GM12878 (cell line): ENCODE measurements around the gene ABCB9. TPM values are rescaled to one million over a fixed set of nuclear protein-coding genes. Genes with fewer than 3 reads are reported as not detected.

Experiments
- ATAC-seq: fragments of 200-7000 bp; cut with Tn5 transposase; 3 replicates; pipeline ENCODE4 v1.9.1; 2020; ENCODE audit warnings: mild to moderate bottlenecking, moderate library complexity
- BruUV-seq: library from RNA; stranded (reverse); fragments of 400-500 nt; replicated peaks from 2 replicates; lab custom pipeline; 2021; lab: Mats Ljungman, UMichigan
- CTCF ChIA-PET: fragments of 300-600 bp; sonication (Branson Sonifier 250); formaldehyde crosslinking; extraction: SDS; loops from one replicate; lab custom pipeline; 2021; ENCODE audit warnings: inconsistent platforms; lab: Yijun Ruan, JAX
- POLR2A ChIA-PET: fragments of 350-600 bp; formaldehyde crosslinking; extraction: SDS; loops from one replicate; lab custom pipeline; 2021; ENCODE audit warnings: inconsistent platforms; lab: Charles Lee
- RAD21 ChIA-PET: fragments of 300-600 bp; sonication (Branson Sonifier 250); formaldehyde crosslinking; loops from one replicate; lab custom pipeline; 2023; ENCODE audit warnings: antibody characterized with exemption; ENCODE audit not compliant: unreplicated experiment; lab: Charles Lee
- SMC1A ChIA-PET: fragments of 300-600 bp; sonication (Branson Sonifier 250); formaldehyde crosslinking; loops from one replicate; lab custom pipeline; 2023; ENCODE audit not compliant: unreplicated experiment, uncharacterized antibody; lab: Charles Lee
- DNase-seq: peaks from one replicate; pipeline ENCODE4 v3.0.0-alpha.2; 2011; ENCODE audit warnings: low read depth, low spot score
- FAIRE-seq: peaks from 3 replicates; lab custom pipeline; 2011; peaks lifted over from hg19 to GRCh38; lab: Jason Lieb, UNC
- H2AFZ ChIP-seq: 2 replicates; pipeline ENCODE4 v1.6.0; 2011; ENCODE audit warnings: low read depth, low read length, control low read depth; ENCODE audit not compliant: control insufficient read depth
- H3K27ac ChIP-seq: 2 replicates; pipeline ENCODE4 v1.5.1; 2011; ENCODE audit warnings: control low read depth; ENCODE audit not compliant: control insufficient read depth, insufficient read depth
- H3K27me3 ChIP-seq, 2 experiments: replicated peaks in 1 of 2; 2 replicates each; pipeline versions ENCODE4 v1.6.0 to v1.6.1; 2011; ENCODE audit warnings: low read length in 1 of 2; ENCODE audit not compliant: control insufficient read depth in 2 of 2, insufficient read depth in 2 of 2
- H3K36me3 ChIP-seq, 2 experiments: 2 replicates each; pipeline ENCODE4 v1.5.1; 2011; ENCODE audit warnings: low read length in 1 of 2; ENCODE audit not compliant: control insufficient read depth in 2 of 2, insufficient read depth in 2 of 2
- H3K4me1 ChIP-seq: 2 replicates; pipeline ENCODE4 v1.6.1; 2011; ENCODE audit warnings: mild to moderate bottlenecking, low read length, moderate library complexity, mixed read lengths; ENCODE audit not compliant: control insufficient read depth, insufficient read depth
- H3K4me2 ChIP-seq: 2 replicates; pipeline ENCODE4 v1.6.0; 2011; ENCODE audit warnings: control low read depth; ENCODE audit not compliant: control insufficient read depth, insufficient read depth
- H3K4me3 ChIP-seq: fragments of 200-600 bp; sonication (generic); 2 replicates; pipeline ENCODE4 v1.5.1; 2016
- H3K79me2 ChIP-seq: 2 replicates; pipeline ENCODE4 v1.6.0; 2011; ENCODE audit warnings: low read length; ENCODE audit not compliant: control insufficient read depth, insufficient read depth
- H3K9ac ChIP-seq: 2 replicates; pipeline ENCODE4 v1.8.0; 2011; ENCODE audit warnings: low read length, control low read depth, mixed read lengths; ENCODE audit not compliant: control insufficient read depth, insufficient read depth
- H3K9me3 ChIP-seq: replicated peaks from 3 replicates; pipeline ENCODE4 v1.5.1; 2011; ENCODE audit warnings: mild to moderate bottlenecking, low read length; ENCODE audit not compliant: control insufficient read depth, insufficient read depth
- H4K20me1 ChIP-seq: 2 replicates; pipeline ENCODE4 v1.6.0; 2011; ENCODE audit not compliant: control insufficient read depth, insufficient read depth
- CREM ChIP-seq: IDR thresholded peaks from 2 replicates; pipeline ENCODE4 v1.6.1; 2014; ENCODE audit warnings: antibody characterized with exemption, low read depth
- IKZF2 ChIP-seq, 2 experiments: fragments of 450-650 bp; IDR thresholded peaks; 2 replicates each; pipeline ENCODE4 v1.6.1; 2017; ENCODE audit warnings: mild to moderate bottlenecking in 2 of 2, moderate library complexity in 2 of 2
- MEF2B ChIP-seq: fragments of 450-650 bp; IDR thresholded peaks from 2 replicates; pipeline ENCODE4 v1.6.1; 2018; ENCODE audit warnings: mild to moderate bottlenecking, moderate library complexity; ENCODE audit not compliant: partially characterized antibody, poor library complexity, severe bottlenecking
- MYB ChIP-seq: fragments of 150-350 bp; IDR thresholded peaks from 2 replicates; pipeline ENCODE4 v1.6.1; 2014; ENCODE audit warnings: mild to moderate bottlenecking, low read depth, low read length, borderline replicate concordance
- NBN ChIP-seq: fragments of 450-650 bp; IDR thresholded peaks from 2 replicates; pipeline ENCODE4 v1.6.1; 2016
- PAX8 ChIP-seq: fragments of 450-650 bp; IDR thresholded peaks from 2 replicates; pipeline ENCODE4 v1.6.1; 2017; ENCODE audit warnings: mild to moderate bottlenecking, moderate library complexity
- SMAD5 ChIP-seq: IDR thresholded peaks from 2 replicates; pipeline ENCODE4 v1.6.1; 2016; ENCODE audit warnings: antibody characterized with exemption, low read depth
- YY1 ChIP-seq: IDR thresholded peaks from 2 replicates; pipeline ENCODE4 v1.6.1; 2011; ENCODE audit warnings: low read depth, mild to moderate bottlenecking, low read length
- ZBTB33 ChIP-seq: fragments of 450-650 bp; IDR thresholded peaks from 2 replicates; pipeline ENCODE4 v1.6.1; 2017; ENCODE audit warnings: mild to moderate bottlenecking
- ZNF207 ChIP-seq: fragments of 450-650 bp; IDR thresholded peaks from 2 replicates; pipeline ENCODE4 v1.6.1; 2014; ENCODE audit warnings: antibody characterized with exemption, mild to moderate bottlenecking, borderline replicate concordance
- WGBS: methylation state at CpG from one replicate; pipeline ENCODE4 v1.1.6; 2016; ENCODE audit warnings: low lambda C conversion rate; ENCODE audit not compliant: insufficient replicate concordance, insufficient coverage; ENCODE audit errors: missing lambda C conversion rate; 5-methylcytosine and 5-hydroxymethylcytosine counted together
- in situ Hi-C: fragments of 300-500 bp; cut with MboI; formaldehyde crosslinking; loops from 9 replicates; pipeline ENCODE4 v1.14.3; 2018; ENCODE audit warnings: mixed read lengths
- intact Hi-C: fragments of 100-400 bp; cut with micrococcal nuclease; formaldehyde crosslinking; loops from one replicate; pipeline ENCODE4 v1.14.2; 2022; ENCODE audit not compliant: unreplicated experiment
- polyA plus RNA-seq, 11 experiments: library from polyadenylated mRNA; depleted of rRNA in 4 of 11; unstranded in 6 of 11; stranded (reverse) in 5 of 11; fragments of >200 nt; fragmentation: Nextera tagmentation in 4 of 11; fragmentation: Illumina TruSeq in 1 of 11; extraction: Ambion mirVana in 4 of 11; extraction: Trizol in 1 of 11; gene quantifications; 1 replicate in 1 of 11; 2 replicates in 10 of 11; pipeline versions ENCODE4 v1.2.1 to v1.2.3, GENCODE V29; 2011 to 2016; ENCODE audit warnings: inconsistent platforms in 2 of 11, missing spikeins in 2 of 11, low read depth in 1 of 11
- total RNA-seq, 4 experiments: library from RNA; depleted of rRNA in 3 of 4; stranded (reverse); fragments of >200 nt in 3 of 4; fragmentation: Illumina TruSeq in 1 of 4; extraction: Trizol in 1 of 4; gene quantifications; 2 replicates each; pipeline versions ENCODE4 v1.2.1 to v1.2.3, GENCODE V29; 2013 to 2021
- TF ChIP-seq, protein P1 (sequence below): IDR thresholded peaks from 2 replicates; pipeline ENCODE4 v1.6.1; 2012; ENCODE audit warnings: low read depth, low read length, improper control_type of control experiment
- TF ChIP-seq, protein P2 (sequence below): fragments of 450-650 bp; IDR thresholded peaks from 2 replicates; pipeline ENCODE4 v1.6.1; 2018; ENCODE audit warnings: mild to moderate bottlenecking, low read depth, moderate library complexity; ENCODE audit not compliant: partially characterized antibody
- TF ChIP-seq, protein P3 (sequence below): fragments of 450-650 bp; IDR thresholded peaks from 2 replicates; pipeline ENCODE4 v1.6.1; 2017; ENCODE audit warnings: low read depth, mild to moderate bottlenecking, moderate library complexity
- TF ChIP-seq, protein P4 (sequence below): fragments of 450-650 bp; IDR thresholded peaks from 2 replicates; pipeline ENCODE4 v1.6.1; 2016; ENCODE audit warnings: mild to moderate bottlenecking
- TF ChIP-seq, protein P5 (sequence below): fragments of 450-650 bp; IDR thresholded peaks from 2 replicates; pipeline ENCODE4 v1.6.1; 2016; ENCODE audit warnings: mild to moderate bottlenecking

Gene ABCB9
- total and polyA plus RNA-seq, 10 of the 15 experiments (the other 5 are each of a cell fraction or from before 2014, with no cell fraction given), result 0.37 to 4.9 (median 3.1) TPM

GRCh38 chr12:122992386-122992785 lies 26.1 kb upstream of the ABCB9 start:
- intact Hi-C loops (no loop called here), in situ Hi-C loops (no loop called here)
- Histone ChIP-seq H2AFZ (no peak overlapping the region), H4K20me1 (no peaks in the 10 kb centered on the region), H3K27me3 (no peaks in the 10 kb centered on the region; a peak in 1 of 4 replicates), H3K4me1 (peaks cover 9% of the 10 kb centered on the region), H3K4me3 (no peak overlapping the region), H3K9me3 (no peaks in the 10 kb centered on the region), H3K9ac (no peak overlapping the region), H3K79me2 (no peaks in the 10 kb centered on the region), H3K4me2 (no peak overlapping the region), H3K36me3 (no peaks in the 10 kb centered on the region), H3K27ac (no peak overlapping the region)
- ATAC-seq (no peak), FAIRE-seq (no peak), DNase-seq (no peak)
- ChIA-PET SMC1A (interaction anchor here (1.4 kb wide), 1 partner anchor 103 kb away, joined by 5 read pairs; no protein-coding TSS in a partner anchor), POLR2A (no interaction called here), RAD21 (interaction anchor here (0.6 to 1.1 kb wide), 2 partner anchors 11 to 245 kb away, joined by 3 read pairs; no protein-coding TSS in a partner anchor), CTCF (interaction anchor here (2.7 kb wide), 1 partner anchor 245 kb away, joined by 11 read pairs; no protein-coding TSS in a partner anchor)
- WGBS, result 90% methylated on average over 15 of the region's 19 CpGs
- TF ChIP-seq, protein P1, sequence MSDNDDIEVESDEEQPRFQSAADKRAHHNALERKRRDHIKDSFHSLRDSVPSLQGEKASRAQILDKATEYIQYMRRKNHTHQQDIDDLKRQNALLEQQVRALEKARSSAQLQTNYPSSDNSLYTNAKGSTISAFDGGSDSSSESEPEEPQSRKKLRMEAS, result no peak
- no peak for TF ChIP-seq YY1
- TF ChIP-seq, protein P2, sequence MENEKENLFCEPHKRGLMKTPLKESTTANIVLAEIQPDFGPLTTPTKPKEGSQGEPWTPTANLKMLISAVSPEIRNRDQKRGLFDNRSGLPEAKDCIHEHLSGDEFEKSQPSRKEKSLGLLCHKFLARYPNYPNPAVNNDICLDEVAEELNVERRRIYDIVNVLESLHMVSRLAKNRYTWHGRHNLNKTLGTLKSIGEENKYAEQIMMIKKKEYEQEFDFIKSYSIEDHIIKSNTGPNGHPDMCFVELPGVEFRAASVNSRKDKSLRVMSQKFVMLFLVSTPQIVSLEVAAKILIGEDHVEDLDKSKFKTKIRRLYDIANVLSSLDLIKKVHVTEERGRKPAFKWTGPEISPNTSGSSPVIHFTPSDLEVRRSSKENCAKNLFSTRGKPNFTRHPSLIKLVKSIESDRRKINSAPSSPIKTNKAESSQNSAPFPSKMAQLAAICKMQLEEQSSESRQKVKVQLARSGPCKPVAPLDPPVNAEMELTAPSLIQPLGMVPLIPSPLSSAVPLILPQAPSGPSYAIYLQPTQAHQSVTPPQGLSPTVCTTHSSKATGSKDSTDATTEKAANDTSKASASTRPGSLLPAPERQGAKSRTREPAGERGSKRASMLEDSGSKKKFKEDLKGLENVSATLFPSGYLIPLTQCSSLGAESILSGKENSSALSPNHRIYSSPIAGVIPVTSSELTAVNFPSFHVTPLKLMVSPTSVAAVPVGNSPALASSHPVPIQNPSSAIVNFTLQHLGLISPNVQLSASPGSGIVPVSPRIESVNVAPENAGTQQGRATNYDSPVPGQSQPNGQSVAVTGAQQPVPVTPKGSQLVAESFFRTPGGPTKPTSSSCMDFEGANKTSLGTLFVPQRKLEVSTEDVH, result no peak
- TF ChIP-seq, protein P3, sequence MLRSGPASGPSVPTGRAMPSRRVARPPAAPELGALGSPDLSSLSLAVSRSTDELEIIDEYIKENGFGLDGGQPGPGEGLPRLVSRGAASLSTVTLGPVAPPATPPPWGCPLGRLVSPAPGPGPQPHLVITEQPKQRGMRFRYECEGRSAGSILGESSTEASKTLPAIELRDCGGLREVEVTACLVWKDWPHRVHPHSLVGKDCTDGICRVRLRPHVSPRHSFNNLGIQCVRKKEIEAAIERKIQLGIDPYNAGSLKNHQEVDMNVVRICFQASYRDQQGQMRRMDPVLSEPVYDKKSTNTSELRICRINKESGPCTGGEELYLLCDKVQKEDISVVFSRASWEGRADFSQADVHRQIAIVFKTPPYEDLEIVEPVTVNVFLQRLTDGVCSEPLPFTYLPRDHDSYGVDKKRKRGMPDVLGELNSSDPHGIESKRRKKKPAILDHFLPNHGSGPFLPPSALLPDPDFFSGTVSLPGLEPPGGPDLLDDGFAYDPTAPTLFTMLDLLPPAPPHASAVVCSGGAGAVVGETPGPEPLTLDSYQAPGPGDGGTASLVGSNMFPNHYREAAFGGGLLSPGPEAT, result no peak
- TF ChIP-seq, protein P4, sequence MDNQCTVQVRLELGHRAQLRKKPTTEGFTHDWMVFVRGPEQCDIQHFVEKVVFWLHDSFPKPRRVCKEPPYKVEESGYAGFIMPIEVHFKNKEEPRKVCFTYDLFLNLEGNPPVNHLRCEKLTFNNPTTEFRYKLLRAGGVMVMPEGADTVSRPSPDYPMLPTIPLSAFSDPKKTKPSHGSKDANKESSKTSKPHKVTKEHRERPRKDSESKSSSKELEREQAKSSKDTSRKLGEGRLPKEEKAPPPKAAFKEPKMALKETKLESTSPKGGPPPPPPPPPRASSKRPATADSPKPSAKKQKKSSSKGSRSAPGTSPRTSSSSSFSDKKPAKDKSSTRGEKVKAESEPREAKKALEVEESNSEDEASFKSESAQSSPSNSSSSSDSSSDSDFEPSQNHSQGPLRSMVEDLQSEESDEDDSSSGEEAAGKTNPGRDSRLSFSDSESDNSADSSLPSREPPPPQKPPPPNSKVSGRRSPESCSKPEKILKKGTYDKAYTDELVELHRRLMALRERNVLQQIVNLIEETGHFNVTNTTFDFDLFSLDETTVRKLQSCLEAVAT, result no peak
- TF ChIP-seq, protein P5, sequence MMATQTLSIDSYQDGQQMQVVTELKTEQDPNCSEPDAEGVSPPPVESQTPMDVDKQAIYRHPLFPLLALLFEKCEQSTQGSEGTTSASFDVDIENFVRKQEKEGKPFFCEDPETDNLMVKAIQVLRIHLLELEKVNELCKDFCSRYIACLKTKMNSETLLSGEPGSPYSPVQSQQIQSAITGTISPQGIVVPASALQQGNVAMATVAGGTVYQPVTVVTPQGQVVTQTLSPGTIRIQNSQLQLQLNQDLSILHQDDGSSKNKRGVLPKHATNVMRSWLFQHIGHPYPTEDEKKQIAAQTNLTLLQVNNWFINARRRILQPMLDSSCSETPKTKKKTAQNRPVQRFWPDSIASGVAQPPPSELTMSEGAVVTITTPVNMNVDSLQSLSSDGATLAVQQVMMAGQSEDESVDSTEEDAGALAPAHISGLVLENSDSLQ, result no peak
- no peak for TF ChIP-seq IKZF2 (IDR thresholded peaks at IDR 0.05)
- no peak for TF ChIP-seq ZNF207
- TF ChIP-seq SMAD5, result no peak
- no peak for TF ChIP-seq NBN
- no peak for TF ChIP-seq MEF2B
- no peak for TF ChIP-seq ZBTB33
- no peak for TF ChIP-seq PAX8
- no peak for TF ChIP-seq MYB
- no peak for TF ChIP-seq CREM
- BruUV-seq, result no TSS peak
